ENCODE data around the gene GNPTAB.
A peak's percentile ranks its signal among the peaks of the same experiment; 100 is the strongest.

Gene GNPTAB

DNA sequence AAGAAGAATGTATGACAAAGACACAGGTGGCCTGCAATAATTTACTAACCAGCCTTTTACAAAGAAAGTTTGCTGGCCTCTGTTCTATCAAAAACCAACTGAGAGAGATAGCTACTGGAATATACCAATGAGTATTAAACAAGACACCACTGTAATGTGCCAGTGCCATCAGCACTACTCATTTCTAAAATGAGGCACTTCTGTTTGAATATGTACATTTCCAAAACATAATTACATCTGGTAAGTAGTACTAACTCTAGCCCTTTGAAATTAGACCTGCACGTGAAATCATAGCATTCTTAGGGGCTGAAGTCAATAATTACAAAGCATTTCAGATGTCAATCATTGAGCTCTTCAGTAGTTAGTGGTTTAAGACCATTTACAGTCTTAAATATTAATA lies 84.6 kb downstream of the GNPTAB start:
- peaks cover 70% of the 10 kb centered on the region for H3K36me3 ChIP-seq (ENCODE audit: insufficient read depth, low read length)
- no peak overlapping the region for H3K9ac ChIP-seq (ENCODE audit: low read depth, low read length)
- no peak overlapping the region for H3K4me3 ChIP-seq (ENCODE audit: low read depth in 1 of 2, low read length in 2 of 2)
- DNase-seq, result no peak
- peaks cover 2% of the 10 kb centered on the region; the same call in 1 of the 2 replicates for H3K4me1 ChIP-seq (ENCODE audit: insufficient read depth, low read length)
- TF ChIP-seq, protein P1, sequence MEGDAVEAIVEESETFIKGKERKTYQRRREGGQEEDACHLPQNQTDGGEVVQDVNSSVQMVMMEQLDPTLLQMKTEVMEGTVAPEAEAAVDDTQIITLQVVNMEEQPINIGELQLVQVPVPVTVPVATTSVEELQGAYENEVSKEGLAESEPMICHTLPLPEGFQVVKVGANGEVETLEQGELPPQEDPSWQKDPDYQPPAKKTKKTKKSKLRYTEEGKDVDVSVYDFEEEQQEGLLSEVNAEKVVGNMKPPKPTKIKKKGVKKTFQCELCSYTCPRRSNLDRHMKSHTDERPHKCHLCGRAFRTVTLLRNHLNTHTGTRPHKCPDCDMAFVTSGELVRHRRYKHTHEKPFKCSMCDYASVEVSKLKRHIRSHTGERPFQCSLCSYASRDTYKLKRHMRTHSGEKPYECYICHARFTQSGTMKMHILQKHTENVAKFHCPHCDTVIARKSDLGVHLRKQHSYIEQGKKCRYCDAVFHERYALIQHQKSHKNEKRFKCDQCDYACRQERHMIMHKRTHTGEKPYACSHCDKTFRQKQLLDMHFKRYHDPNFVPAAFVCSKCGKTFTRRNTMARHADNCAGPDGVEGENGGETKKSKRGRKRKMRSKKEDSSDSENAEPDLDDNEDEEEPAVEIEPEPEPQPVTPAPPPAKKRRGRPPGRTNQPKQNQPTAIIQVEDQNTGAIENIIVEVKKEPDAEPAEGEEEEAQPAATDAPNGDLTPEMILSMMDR (IDR thresholded peaks at IDR 0.05; ENCODE audit: borderline replicate concordance, extremely low read depth, low read length, poor library complexity, severe bottlenecking), result no peak
- TF ChIP-seq EZH2 (IDR thresholded peaks at IDR 0.05; ENCODE audit: borderline replicate concordance, low read depth, low read length, severe bottlenecking), result no peak
- no peaks in the 10 kb centered on the region for H4K20me1 ChIP-seq (ENCODE audit: insufficient read depth, low read length)
- no peaks in the 10 kb centered on the region for H3K79me2 ChIP-seq (ENCODE audit: insufficient read depth, low read length)
- no peaks in the 10 kb centered on the region for H3K9me3 ChIP-seq (ENCODE audit: insufficient read depth, low read length, severe bottlenecking)
- no peaks in the 10 kb centered on the region for H3K27me3 ChIP-seq (ENCODE audit: insufficient read depth, low read length, poor library complexity)
- H3K27ac ChIP-seq (ENCODE audit: low read length), result no peak overlapping the region
- H2AFZ ChIP-seq (ENCODE audit: low read depth, low read length), result no peak overlapping the region
- ATAC-seq (ENCODE audit: insufficient read depth, low read depth), result no peak
- no peak overlapping the region for H3K4me2 ChIP-seq (ENCODE audit: insufficient read depth, low read length)

DNA sequence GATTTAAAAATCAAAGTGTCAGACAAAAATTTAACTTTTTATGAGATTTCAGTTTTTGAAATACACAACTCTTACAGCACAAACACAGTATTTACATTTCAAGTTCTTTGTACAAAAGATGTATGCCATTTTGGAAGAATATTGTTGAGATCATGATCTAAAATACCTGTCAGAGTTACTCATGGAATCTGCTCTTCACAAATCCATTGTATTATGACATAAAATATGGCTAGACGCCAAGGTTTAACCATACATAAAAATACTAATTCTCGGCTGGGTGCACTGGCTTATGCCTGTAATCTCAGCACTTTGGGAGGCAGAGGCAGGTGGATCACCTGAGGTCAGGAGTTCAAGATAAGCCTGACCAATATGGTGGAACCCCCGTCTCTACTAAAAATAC lies 85.3 kb downstream of the GNPTAB start:
- H3K4me2 ChIP-seq (ENCODE audit: insufficient read depth, low read length), result no peak overlapping the region
- TF ChIP-seq, protein P1 (IDR thresholded peaks at IDR 0.05; ENCODE audit: borderline replicate concordance, extremely low read depth, low read length, poor library complexity, severe bottlenecking), result no peak
- DNase-seq, result no peak
- H3K27ac ChIP-seq (ENCODE audit: low read length), result no peak overlapping the region
- H3K9ac ChIP-seq (ENCODE audit: low read depth, low read length), result no peak overlapping the region
- H2AFZ ChIP-seq (ENCODE audit: low read depth, low read length), result no peak overlapping the region
- no peak overlapping the region for H3K4me3 ChIP-seq (ENCODE audit: low read depth in 1 of 2, low read length in 2 of 2)
- H3K9me3 ChIP-seq (ENCODE audit: insufficient read depth, low read length, severe bottlenecking), result no peaks in the 10 kb centered on the region
- ATAC-seq (ENCODE audit: insufficient read depth, low read depth), result no peak
- H3K36me3 ChIP-seq (ENCODE audit: insufficient read depth, low read length), result peaks cover 64% of the 10 kb centered on the region
- peaks cover 2% of the 10 kb centered on the region; the same call in 1 of the 2 replicates for H3K4me1 ChIP-seq (ENCODE audit: insufficient read depth, low read length)
- H3K79me2 ChIP-seq (ENCODE audit: insufficient read depth, low read length), result no peaks in the 10 kb centered on the region
- no peaks in the 10 kb centered on the region for H4K20me1 ChIP-seq (ENCODE audit: insufficient read depth, low read length)
- H3K27me3 ChIP-seq (ENCODE audit: insufficient read depth, low read length, poor library complexity), result no peaks in the 10 kb centered on the region

DNA sequence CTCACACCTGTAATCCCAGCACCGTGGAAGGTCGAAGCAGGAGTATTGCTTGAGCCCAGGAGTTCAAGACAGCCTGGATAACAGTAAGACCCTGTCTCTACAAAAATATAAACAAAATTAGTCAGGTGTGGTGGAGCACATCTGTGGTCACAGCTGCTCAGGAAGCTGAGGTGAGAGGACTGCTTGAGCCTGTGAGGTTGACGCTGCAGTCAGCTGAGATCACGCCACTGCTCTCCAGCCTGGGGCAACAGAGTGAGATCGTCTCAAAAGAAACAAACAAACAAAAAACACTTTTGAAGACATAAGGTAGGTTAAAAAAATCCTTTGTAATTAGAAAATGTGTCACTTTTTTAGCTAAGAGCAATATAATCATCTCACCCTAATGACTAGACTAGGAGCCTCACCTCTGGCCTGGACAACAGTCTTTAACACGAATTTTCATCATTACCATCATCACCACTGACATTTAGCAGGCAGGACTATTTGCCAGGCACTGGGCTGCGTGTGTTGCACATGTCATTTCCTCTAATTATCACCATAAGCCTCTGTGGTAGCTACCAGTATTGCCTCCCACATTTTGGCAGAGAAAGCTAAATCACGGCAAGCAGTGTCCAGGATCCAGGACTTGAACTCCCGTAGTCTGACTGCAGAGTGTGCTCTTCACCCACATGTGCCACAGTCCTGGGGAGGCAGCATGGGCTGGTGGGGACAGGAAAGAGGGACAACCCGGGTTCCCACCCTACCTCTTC lies 86.9 kb downstream of the GNPTAB start:
- Histone ChIP-seq H3K9ac (ENCODE audit: low read depth, low read length) (no peak overlapping the region), H3K9me3 (ENCODE audit: insufficient read depth, low read length, severe bottlenecking) (no peaks in the 10 kb centered on the region), H2AFZ (ENCODE audit: low read depth, low read length) (no peak overlapping the region), H3K4me1 (ENCODE audit: insufficient read depth, low read length) (peaks cover 2% of the 10 kb centered on the region; the same call in 1 of the 2 replicates), H4K20me1 (ENCODE audit: insufficient read depth, low read length) (no peaks in the 10 kb centered on the region), H3K4me3 (ENCODE audit: low read depth in 1 of 2, low read length in 2 of 2) (no peak overlapping the region), H3K36me3 (ENCODE audit: insufficient read depth, low read length) (peaks cover 49% of the 10 kb centered on the region), H3K27ac (ENCODE audit: low read length) (0 out of 2 replicates have a peak overlapping the region, but pooled peaks have one; percentile 16), H3K4me2 (ENCODE audit: insufficient read depth, low read length) (no peak overlapping the region), H3K79me2 (ENCODE audit: insufficient read depth, low read length) (no peaks in the 10 kb centered on the region), H3K27me3 (ENCODE audit: insufficient read depth, low read length, poor library complexity) (no peaks in the 10 kb centered on the region)
- TF ChIP-seq EZH2 (IDR thresholded peaks at IDR 0.05; ENCODE audit: borderline replicate concordance, low read depth, low read length, severe bottlenecking), result no peak
- TF ChIP-seq, protein P1 (IDR thresholded peaks at IDR 0.05; ENCODE audit: borderline replicate concordance, extremely low read depth, low read length, poor library complexity, severe bottlenecking), result no peak
- DNase-seq, result peak; percentile 22
- peak; percentile 76 for ATAC-seq (ENCODE audit: insufficient read depth, low read depth)
